ENCODE data around the gene DNTT. TPM values are rescaled to one million over a fixed set of nuclear protein-coding genes. Genes with fewer than 3 reads are reported as not detected.

The DNTT gene
- total RNA-seq, 1 experiment from 2014 or later: not detected

DNA sequence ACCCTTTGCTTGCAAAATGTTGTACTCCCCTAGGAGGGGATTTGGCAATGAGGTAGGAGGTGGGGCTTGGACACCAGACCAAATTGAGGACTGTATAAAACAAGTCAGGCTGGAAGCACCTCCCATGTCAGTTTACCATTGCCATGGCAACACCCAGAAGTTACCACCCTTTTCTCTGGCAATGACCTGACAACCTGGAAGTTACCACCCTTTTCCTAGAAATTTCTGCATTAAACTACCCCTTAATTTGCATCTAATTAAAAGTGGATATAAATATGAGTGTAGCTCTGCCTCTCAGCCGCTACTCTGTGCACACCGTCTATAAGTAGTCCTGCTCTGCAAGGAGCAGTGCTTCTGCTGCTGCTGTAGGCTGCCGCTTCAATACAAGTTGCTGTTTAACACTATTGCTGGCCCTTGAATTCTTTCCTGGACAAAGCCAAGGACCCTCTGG is 25.0 kb upstream of the DNTT start:
- POLR2A ChIA-PET: no interaction called here
- no peaks in the 10 kb centered on the region for H3K36me3 ChIP-seq (ENCODE audit: control insufficient read depth, insufficient read depth, low read length)
- TF ChIP-seq, protein P1, sequence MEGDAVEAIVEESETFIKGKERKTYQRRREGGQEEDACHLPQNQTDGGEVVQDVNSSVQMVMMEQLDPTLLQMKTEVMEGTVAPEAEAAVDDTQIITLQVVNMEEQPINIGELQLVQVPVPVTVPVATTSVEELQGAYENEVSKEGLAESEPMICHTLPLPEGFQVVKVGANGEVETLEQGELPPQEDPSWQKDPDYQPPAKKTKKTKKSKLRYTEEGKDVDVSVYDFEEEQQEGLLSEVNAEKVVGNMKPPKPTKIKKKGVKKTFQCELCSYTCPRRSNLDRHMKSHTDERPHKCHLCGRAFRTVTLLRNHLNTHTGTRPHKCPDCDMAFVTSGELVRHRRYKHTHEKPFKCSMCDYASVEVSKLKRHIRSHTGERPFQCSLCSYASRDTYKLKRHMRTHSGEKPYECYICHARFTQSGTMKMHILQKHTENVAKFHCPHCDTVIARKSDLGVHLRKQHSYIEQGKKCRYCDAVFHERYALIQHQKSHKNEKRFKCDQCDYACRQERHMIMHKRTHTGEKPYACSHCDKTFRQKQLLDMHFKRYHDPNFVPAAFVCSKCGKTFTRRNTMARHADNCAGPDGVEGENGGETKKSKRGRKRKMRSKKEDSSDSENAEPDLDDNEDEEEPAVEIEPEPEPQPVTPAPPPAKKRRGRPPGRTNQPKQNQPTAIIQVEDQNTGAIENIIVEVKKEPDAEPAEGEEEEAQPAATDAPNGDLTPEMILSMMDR (IDR thresholded peaks at IDR 0.05; ENCODE audit: insufficient read depth in 1 of 2, low read depth in 1 of 2, low read length in 1 of 2, severe bottlenecking in 1 of 2, unreplicated experiment in 1 of 2): no peak
- BruUV-seq (replicated peaks): no TSS peak
- DNase-seq: no peak
- intact Hi-C loops (cut with micrococcal nuclease; ENCODE audit: unreplicated experiment): no loop called here
- Mint-ChIP-seq H3K27me3 (ENCODE audit: insufficient read depth, unreplicated experiment) (no peaks in the 10 kb centered on the region), H3K9me3 (ENCODE audit: unreplicated experiment) (peaks cover 10% of the 10 kb centered on the region), H3K36me3 (ENCODE audit: insufficient read depth, unreplicated experiment) (no peaks in the 10 kb centered on the region), H3K4me1 (ENCODE audit: low read depth, unreplicated experiment) (peaks cover 19% of the 10 kb centered on the region), H3K4me3 (ENCODE audit: unreplicated experiment) (no peak overlapping the region), H3K27ac (ENCODE audit: unreplicated experiment) (no peak overlapping the region)
- no peaks in the 10 kb centered on the region for H3K27me3 ChIP-seq (replicated peaks; ENCODE audit: control insufficient read depth, insufficient read depth, low read length)
- CTCF ChIA-PET: no interaction called here
- H3K4me3 ChIP-seq (ENCODE audit: low read depth, low read length): no peak overlapping the region
- H3K4me1 ChIP-seq: peaks cover 17% of the 10 kb centered on the region
- no peaks in the 10 kb centered on the region for H3K9me3 ChIP-seq

DNA sequence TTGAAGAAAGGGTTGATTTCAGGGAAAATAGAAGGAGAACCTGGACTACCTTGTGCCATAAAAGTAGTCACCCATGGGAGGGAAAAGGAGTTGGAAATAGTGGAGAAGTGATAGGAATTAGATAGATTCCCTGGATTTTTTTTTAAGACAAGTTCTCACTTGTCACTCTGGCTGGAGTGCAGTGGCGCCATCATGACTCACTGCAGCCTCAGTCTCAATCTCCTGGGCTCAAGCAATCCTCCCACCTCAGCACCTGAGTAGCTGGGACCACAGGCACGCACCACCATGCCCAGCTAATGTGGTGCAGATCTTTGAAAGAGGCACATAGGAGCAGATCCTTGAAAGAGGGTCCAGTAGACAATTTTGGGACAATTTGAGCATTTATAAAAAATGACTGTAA is 23.4 kb upstream of the DNTT start:
- no peak overlapping the region for H3K4me3 ChIP-seq (ENCODE audit: low read depth, low read length)
- no peak for DNase-seq
- BruUV-seq (replicated peaks): no TSS peak
- TF ChIP-seq, protein P1 (IDR thresholded peaks at IDR 0.05; ENCODE audit: insufficient read depth in 1 of 2, low read depth in 1 of 2, low read length in 1 of 2, severe bottlenecking in 1 of 2, unreplicated experiment in 1 of 2): no peak
- Mint-ChIP-seq H3K4me1 (ENCODE audit: low read depth, unreplicated experiment) (peaks cover 19% of the 10 kb centered on the region), H3K27me3 (ENCODE audit: insufficient read depth, unreplicated experiment) (no peaks in the 10 kb centered on the region), H3K27ac (ENCODE audit: unreplicated experiment) (no peak overlapping the region), H3K9me3 (ENCODE audit: unreplicated experiment) (peaks cover 10% of the 10 kb centered on the region), H3K36me3 (ENCODE audit: insufficient read depth, unreplicated experiment) (no peaks in the 10 kb centered on the region), H3K4me3 (ENCODE audit: unreplicated experiment) (no peak overlapping the region)
- CTCF ChIA-PET: no interaction called here
- intact Hi-C loops (cut with micrococcal nuclease; ENCODE audit: unreplicated experiment): no loop called here
- H3K9me3 ChIP-seq: no peaks in the 10 kb centered on the region
- POLR2A ChIA-PET: no interaction called here
- peaks cover 18% of the 10 kb centered on the region for H3K4me1 ChIP-seq
- H3K27me3 ChIP-seq (replicated peaks; ENCODE audit: control insufficient read depth, insufficient read depth, low read length): no peaks in the 10 kb centered on the region
- no peaks in the 10 kb centered on the region for H3K36me3 ChIP-seq (ENCODE audit: control insufficient read depth, insufficient read depth, low read length)

DNA sequence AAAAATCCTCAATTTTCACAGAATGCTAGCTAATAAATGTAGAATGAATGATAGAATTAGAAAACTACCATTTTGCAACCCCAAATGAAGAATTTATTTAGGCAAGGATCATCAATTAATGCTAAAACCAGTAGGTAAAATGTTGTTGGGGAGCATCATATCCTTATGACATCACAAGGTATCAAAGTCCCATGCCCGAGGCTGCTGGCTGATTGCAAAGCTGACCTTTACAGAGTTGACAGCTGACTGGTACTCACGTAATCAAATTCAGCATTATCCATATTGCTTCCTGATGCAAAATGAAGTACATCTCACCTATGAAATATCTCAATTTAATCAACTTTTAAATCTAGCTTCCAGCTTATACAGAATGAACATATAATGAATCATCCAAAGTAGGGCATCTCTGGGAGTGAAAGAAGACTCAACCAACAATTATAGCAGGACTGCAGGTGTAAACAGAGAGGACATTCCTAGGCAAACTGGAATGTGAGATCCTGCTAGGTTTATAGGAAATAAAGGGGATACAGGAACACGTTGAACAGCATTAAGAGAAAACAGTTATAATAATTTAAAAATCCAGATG is 22.7 kb upstream of the DNTT start:
- intact Hi-C loops (cut with micrococcal nuclease; ENCODE audit: unreplicated experiment): no loop called here
- Mint-ChIP-seq H3K36me3 (ENCODE audit: insufficient read depth, unreplicated experiment) (no peaks in the 10 kb centered on the region), H3K27ac (ENCODE audit: unreplicated experiment) (no peak overlapping the region), H3K27me3 (ENCODE audit: insufficient read depth, unreplicated experiment) (no peaks in the 10 kb centered on the region), H3K9me3 (ENCODE audit: unreplicated experiment) (peaks cover 10% of the 10 kb centered on the region), H3K4me1 (ENCODE audit: low read depth, unreplicated experiment) (peaks cover 19% of the 10 kb centered on the region), H3K4me3 (ENCODE audit: unreplicated experiment) (no peak overlapping the region)
- ChIA-PET POLR2A (no interaction called here), CTCF (no interaction called here)
- H3K9me3 ChIP-seq: no peaks in the 10 kb centered on the region
- TF ChIP-seq, protein P1 (IDR thresholded peaks at IDR 0.05; ENCODE audit: insufficient read depth in 1 of 2, low read depth in 1 of 2, low read length in 1 of 2, severe bottlenecking in 1 of 2, unreplicated experiment in 1 of 2): no peak
- DNase-seq: no peak
- H3K36me3 ChIP-seq (ENCODE audit: control insufficient read depth, insufficient read depth, low read length): no peaks in the 10 kb centered on the region; the same call in 1 of the 2 replicates
- peaks cover 18% of the 10 kb centered on the region for H3K4me1 ChIP-seq
- H3K4me3 ChIP-seq (ENCODE audit: low read depth, low read length): no peak overlapping the region
- no TSS peak for BruUV-seq (replicated peaks)
- H3K27me3 ChIP-seq (replicated peaks; ENCODE audit: control insufficient read depth, insufficient read depth, low read length): no peaks in the 10 kb centered on the region
